ENCODE measurements around the gene UNC5CL.

UNC5CL gene

GRCh38 chr6:40986921-40987819 lies 51.9 kb downstream of the UNC5CL start:
- Mint-ChIP-seq H3K4me3 (no peak overlapping the region), H3K9me3 (ENCODE audit: low read depth) (no peaks in the 10 kb centered on the region), H3K27ac (no peak overlapping the region), H3K36me3 (no peaks in the 10 kb centered on the region), H3K27me3 (peaks cover 11% of the 10 kb centered on the region), H3K4me1 (ENCODE audit: low read depth) (no peaks in the 10 kb centered on the region)

GRCh38 chr6:40986364-40986763 lies 52.7 kb downstream of the UNC5CL start:
- H3K4me3 Mint-ChIP-seq, result no peak overlapping the region
- H3K4me1 Mint-ChIP-seq (ENCODE audit: low read depth), result no peaks in the 10 kb centered on the region
- no peaks in the 10 kb centered on the region for H3K36me3 Mint-ChIP-seq
- H3K9me3 Mint-ChIP-seq (ENCODE audit: low read depth), result no peaks in the 10 kb centered on the region
- H3K27ac Mint-ChIP-seq, result no peak overlapping the region
- H3K27me3 Mint-ChIP-seq, result peaks cover 11% of the 10 kb centered on the region

DNA sequence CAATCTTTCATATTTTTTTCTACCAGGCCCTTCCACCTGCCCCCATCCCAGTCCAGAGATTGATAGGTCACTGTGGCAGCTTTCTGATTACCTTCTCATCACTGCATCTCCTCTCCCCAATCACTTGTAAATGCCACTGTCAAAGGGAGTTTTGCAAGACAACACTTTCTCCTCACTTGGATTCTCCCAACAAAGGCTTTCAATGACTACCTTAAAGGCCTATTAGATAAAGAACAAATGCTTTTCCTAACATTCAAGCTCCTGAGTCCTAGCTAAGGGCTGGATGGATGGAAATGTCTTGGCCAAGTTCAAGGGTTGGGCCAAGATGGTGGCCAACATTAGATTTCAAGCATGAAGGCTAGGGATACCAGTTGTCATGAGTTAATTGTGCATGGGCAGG lies 55.3 kb downstream of the UNC5CL start:
- H3K36me3 Mint-ChIP-seq, result no peaks in the 10 kb centered on the region
- H3K27me3 Mint-ChIP-seq, result peaks cover 19% of the 10 kb centered on the region
- H3K27ac Mint-ChIP-seq, result no peak overlapping the region
- H3K4me1 Mint-ChIP-seq (ENCODE audit: low read depth), result no peaks in the 10 kb centered on the region
- no peaks in the 10 kb centered on the region for H3K9me3 Mint-ChIP-seq (ENCODE audit: low read depth)
- no peak overlapping the region for H3K4me3 Mint-ChIP-seq

DNA sequence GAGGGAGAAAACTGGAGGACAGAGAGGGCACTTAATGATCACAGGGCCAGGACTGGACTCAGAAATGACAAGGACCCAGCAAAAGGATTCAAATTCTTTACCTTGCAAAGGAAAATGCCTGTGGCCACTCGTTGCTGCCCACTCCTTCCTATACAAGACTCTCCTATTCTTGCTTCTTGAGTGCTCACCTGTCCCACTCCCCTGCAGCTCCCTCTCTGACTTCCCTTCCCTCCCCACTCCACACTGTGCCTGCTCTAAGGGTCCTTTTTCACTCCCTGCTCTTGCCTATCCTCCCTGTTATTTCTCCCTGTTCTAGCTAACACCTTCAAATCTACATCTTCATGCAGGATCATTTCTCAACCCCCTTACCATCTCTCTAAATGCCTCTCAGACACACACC lies 56.1 kb downstream of the UNC5CL start:
- Mint-ChIP-seq H3K9me3 (ENCODE audit: low read depth) (no peaks in the 10 kb centered on the region), H3K36me3 (no peaks in the 10 kb centered on the region), H3K4me1 (ENCODE audit: low read depth) (no peaks in the 10 kb centered on the region), H3K27ac (no peak overlapping the region), H3K27me3 (peaks cover 21% of the 10 kb centered on the region), H3K4me3 (no peak overlapping the region)

DNA sequence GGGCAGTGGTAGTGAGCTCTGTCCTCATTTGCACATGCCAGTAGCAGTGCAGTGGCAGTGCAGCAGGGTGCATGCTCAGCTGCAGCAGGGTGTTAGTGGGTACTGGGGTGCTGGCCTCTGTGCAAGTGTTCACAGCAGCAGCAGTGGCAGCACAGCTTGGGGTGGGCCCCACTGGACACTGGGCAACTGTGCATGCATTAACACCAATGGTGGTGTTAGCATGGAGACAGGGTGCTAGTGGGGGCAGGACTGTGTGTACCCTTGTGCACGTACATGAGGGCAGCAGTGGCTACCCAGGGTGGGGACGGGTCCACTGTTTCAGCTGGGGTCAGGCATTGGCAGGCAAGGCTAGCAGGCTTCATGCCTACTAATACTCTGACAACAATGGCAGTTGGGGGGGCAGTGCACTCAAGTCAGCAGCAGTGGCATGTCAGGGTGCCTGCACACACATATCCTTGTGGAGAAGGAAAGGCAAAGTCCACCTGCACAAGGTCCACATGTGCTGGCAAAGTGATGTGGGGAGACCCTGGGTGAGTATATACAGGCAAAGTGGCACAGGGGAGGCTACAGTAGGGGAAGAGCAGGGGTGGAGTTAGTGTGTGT lies 60.2 kb downstream of the UNC5CL start:
- no peaks in the 10 kb centered on the region for H3K9me3 Mint-ChIP-seq (ENCODE audit: low read depth)
- no peaks in the 10 kb centered on the region for H3K4me1 Mint-ChIP-seq (ENCODE audit: low read depth)
- H3K36me3 Mint-ChIP-seq, result no peaks in the 10 kb centered on the region
- no peak overlapping the region for H3K4me3 Mint-ChIP-seq
- no peak overlapping the region for H3K27ac Mint-ChIP-seq
- H3K27me3 Mint-ChIP-seq, result peaks cover 25% of the 10 kb centered on the region

DNA sequence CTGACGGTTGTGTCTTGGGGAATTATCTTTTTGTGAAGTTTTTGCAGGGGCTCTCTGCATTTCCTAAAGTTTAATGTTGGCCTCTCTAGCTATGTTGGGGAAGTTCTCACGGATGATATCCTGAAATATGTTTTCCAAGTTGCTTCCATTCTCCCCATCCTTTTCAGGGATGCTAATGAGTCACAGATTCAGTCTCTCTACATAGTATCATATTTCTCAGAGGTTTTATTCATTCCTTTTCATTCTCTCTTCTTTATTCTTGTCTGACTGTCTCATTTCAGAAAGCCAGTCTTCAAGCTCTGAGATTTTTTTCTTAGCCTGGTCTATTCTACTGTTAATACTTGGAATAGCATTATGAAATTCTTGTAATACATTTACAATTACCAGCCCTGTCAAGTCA lies 61.3 kb downstream of the UNC5CL start:
- Mint-ChIP-seq H3K4me3 (no peak overlapping the region), H3K4me1 (ENCODE audit: low read depth) (no peaks in the 10 kb centered on the region), H3K27ac (no peak overlapping the region), H3K27me3 (peaks cover 23% of the 10 kb centered on the region), H3K36me3 (no peaks in the 10 kb centered on the region), H3K9me3 (ENCODE audit: low read depth) (peaks cover 1% of the 10 kb centered on the region)

GRCh38 chr6:40977085-40977484 lies 61.9 kb downstream of the UNC5CL start:
- Mint-ChIP-seq H3K27me3 (peaks cover 23% of the 10 kb centered on the region), H3K4me3 (no peak overlapping the region)

More at GRCh38 chr6:40977085-40977484, 61.9 kb downstream of the UNC5CL start:
- Mint-ChIP-seq H3K36me3 (no peaks in the 10 kb centered on the region), H3K27ac (no peak overlapping the region), H3K4me1 (ENCODE audit: low read depth) (no peaks in the 10 kb centered on the region), H3K9me3 (ENCODE audit: low read depth) (peaks cover 7% of the 10 kb centered on the region)

Measured in activated naive CD8-positive, alpha-beta T cell (primary cell).